GM21529 (cell line): ENCODE results near the gene SLC45A3.
"Not testable (repeated sequence)": the region's sequence is repeated elsewhere in the genome, so short reads cannot be mapped to it uniquely, and the experiment has no call there.

ENCODE experiments used
- ATAC-seq: cut with Tn5 transposase; IDR thresholded peaks from one replicate; pipeline ENCODE4 v1.9.1; 2021; ENCODE audit not compliant: unreplicated experiment

SLC45A3 gene

GRCh38 chr1:205680073-205680851, at the start of gene SLC45A3:
Gene SLC45A3, minus strand, starts transcription at chr1:205680509. Its CDS starts 15,853 bp downstream, at chr1:205664656.
- peak; percentile 59 for ATAC-seq

- ATAC-seq = no peak
Measured at GRCh38 chr1:205726619-205727125, 46.4 kb upstream of the SLC45A3 start.

GRCh38 chr1:205725514-205725913, 45.2 kb upstream of the SLC45A3 start:
- no peak for ATAC-seq

- not testable (repeated sequence) for ATAC-seq
Measured at GRCh38 chr1:205720740-205721139, 40.4 kb upstream of the SLC45A3 start.

- no peak for ATAC-seq
Measured at GRCh38 chr1:205719762-205720161, 39.5 kb upstream of the SLC45A3 start.

- no peak for ATAC-seq
Measured at GRCh38 chr1:205719015-205719414, 38.7 kb upstream of the SLC45A3 start.

- no peak for ATAC-seq
Measured at GRCh38 chr1:205716371-205717132, 36.2 kb upstream of the SLC45A3 start.

GRCh38 chr1:205715628-205716027, 35.3 kb upstream of the SLC45A3 start:
- ATAC-seq = no peak

- no peak for ATAC-seq
Measured at GRCh38 chr1:205714906-205715246, 34.6 kb upstream of the SLC45A3 start.

GRCh38 chr1:205714190-205714905, 34.0 kb upstream of the SLC45A3 start:
- ATAC-seq = no peak

- ATAC-seq = peak; percentile 76
Measured at GRCh38 chr1:205711105-205712048, 31.1 kb upstream of the SLC45A3 start.

GRCh38 chr1:205710201-205711062, 30.1 kb upstream of the SLC45A3 start:
- no peak for ATAC-seq

- ATAC-seq = no peak
Measured at GRCh38 chr1:205709640-205710039, 29.3 kb upstream of the SLC45A3 start.

GRCh38 chr1:205709059-205709398, 28.7 kb upstream of the SLC45A3 start:
- ATAC-seq = no peak

- ATAC-seq = no peak
Measured at GRCh38 chr1:205706601-205707502, 26.5 kb upstream of the SLC45A3 start.

- ATAC-seq = no peak
Measured at GRCh38 chr1:205704903-205705302, 24.6 kb upstream of the SLC45A3 start.

GRCh38 chr1:205703072-205703471, 22.8 kb upstream of the SLC45A3 start:
- no peak for ATAC-seq

- ATAC-seq = no peak
Measured at GRCh38 chr1:205701891-205702290, 21.6 kb upstream of the SLC45A3 start.

GRCh38 chr1:205701420-205701819, 21.1 kb upstream of the SLC45A3 start:
- ATAC-seq = no peak
